Fibroblast of lung (primary cell): ENCODE measurements around the gene E2F1.

ENCODE experiments used
- EZH2 ChIP-seq: IDR thresholded peaks from 2 replicates; pipeline ENCODE4 v1.5.1; 2012; ENCODE audit warnings: low read length, control low read depth, mild to moderate bottlenecking; ENCODE audit errors: missing control alignments
- TF ChIP-seq, protein P1 (sequence below), 2 donors: IDR thresholded peaks in 1 of 2; conservative IDR thresholded peaks in 1 of 2; 1 replicate in 1 of 2; 2 replicates in 1 of 2; pipeline ENCODE4 v1.5.1; 2011 to 2012; ENCODE audit warnings: low read length in 2 of 2, control low read depth in 1 of 2, inconsistent platforms in 1 of 2, low read depth in 1 of 2, mild to moderate bottlenecking in 1 of 2

- TF ChIP-seq, protein P1, sequence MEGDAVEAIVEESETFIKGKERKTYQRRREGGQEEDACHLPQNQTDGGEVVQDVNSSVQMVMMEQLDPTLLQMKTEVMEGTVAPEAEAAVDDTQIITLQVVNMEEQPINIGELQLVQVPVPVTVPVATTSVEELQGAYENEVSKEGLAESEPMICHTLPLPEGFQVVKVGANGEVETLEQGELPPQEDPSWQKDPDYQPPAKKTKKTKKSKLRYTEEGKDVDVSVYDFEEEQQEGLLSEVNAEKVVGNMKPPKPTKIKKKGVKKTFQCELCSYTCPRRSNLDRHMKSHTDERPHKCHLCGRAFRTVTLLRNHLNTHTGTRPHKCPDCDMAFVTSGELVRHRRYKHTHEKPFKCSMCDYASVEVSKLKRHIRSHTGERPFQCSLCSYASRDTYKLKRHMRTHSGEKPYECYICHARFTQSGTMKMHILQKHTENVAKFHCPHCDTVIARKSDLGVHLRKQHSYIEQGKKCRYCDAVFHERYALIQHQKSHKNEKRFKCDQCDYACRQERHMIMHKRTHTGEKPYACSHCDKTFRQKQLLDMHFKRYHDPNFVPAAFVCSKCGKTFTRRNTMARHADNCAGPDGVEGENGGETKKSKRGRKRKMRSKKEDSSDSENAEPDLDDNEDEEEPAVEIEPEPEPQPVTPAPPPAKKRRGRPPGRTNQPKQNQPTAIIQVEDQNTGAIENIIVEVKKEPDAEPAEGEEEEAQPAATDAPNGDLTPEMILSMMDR (conservative IDR thresholded peaks at IDR 0.05 in 1 of 2, IDR thresholded peaks at IDR 0.05 in 1 of 2; ENCODE audit: low read depth in 1 of 2, low read length in 2 of 2), result no peak
- no peak for TF ChIP-seq EZH2
Observed at GRCh38 chr20:33701629-33702450, 15.7 kb upstream of the E2F1 start.
